GM23338 (cell line): ENCODE data around the gene TNFRSF11A.

Experiments used
- EZH2 ChIP-seq: fragments of 200-600 bp; sonication (generic); IDR thresholded peaks from one replicate; pipeline ENCODE4 v1.8.0; 2017; ENCODE audit warnings: antibody characterized with exemption, mild to moderate bottlenecking, low read depth; ENCODE audit not compliant: unreplicated experiment
- JUNB ChIP-seq: IDR thresholded peaks from one replicate; pipeline ENCODE4 v1.6.1; 2016; ENCODE audit warnings: antibody characterized with exemption; ENCODE audit not compliant: unreplicated experiment
- POLR2AphosphoS5 ChIP-seq: IDR thresholded peaks from 2 replicates; pipeline ENCODE4 v1.6.1; 2016; ENCODE audit warnings: antibody characterized with exemption, low read depth
- REST ChIP-seq: IDR thresholded peaks from one replicate; pipeline ENCODE4 v1.6.1; 2018; ENCODE audit warnings: antibody characterized with exemption; ENCODE audit not compliant: unreplicated experiment
- TF ChIP-seq, protein P1 (sequence below), 2 experiments: fragments of 200-600 bp in 1 of 2; sonication (generic) in 1 of 2; conservative IDR thresholded peaks; 2 replicates each; pipeline versions ENCODE4 v1.5.1 to v1.6.1; 2016 to 2017; ENCODE audit warnings: antibody characterized with exemption in 2 of 2, low read depth in 2 of 2, mild to moderate bottlenecking in 2 of 2, moderate library complexity in 1 of 2

DNA sequence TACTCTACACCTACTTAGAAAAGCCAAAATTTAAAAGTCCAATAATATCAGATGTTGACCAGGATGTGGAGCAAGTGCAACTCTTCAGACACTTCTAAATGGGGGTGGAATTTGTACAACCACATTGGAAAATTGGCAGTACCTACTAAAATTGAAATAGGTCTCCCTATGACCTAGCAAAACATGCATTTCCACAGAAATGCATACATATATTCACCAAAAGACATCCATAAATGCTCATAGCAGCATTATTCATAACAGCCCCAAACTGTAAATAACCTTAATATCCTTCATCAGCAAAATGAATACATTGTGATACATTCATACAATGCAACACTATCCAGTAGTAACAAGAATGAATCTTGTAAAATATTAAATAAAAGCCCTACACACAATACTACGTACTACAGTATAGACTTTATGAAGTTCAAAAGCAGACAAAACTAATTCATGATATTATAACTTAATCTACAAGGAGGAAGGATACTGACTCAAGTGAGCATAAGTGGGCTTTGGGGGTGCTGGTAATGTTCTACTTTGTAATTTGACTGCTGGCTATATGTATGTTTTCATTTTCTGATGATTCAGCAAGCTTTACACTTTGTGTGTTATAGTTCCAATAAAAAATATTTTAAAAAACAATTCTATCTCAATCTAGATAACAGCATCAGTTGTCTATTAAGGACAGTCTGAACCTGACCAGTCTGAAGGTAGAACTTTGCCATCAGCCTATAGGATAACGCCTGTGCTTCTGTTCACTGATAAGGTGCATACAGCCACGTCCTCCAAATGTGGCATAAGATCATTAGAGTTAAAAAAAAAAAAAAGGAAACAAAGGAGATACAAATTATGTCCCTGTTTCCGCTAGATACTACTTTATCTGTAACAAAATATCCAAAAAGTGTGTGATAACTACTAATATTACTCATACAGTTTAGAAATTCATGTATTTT, 6.6 kb upstream of the TNFRSF11A start:
- TF ChIP-seq REST (no peak), POLR2AphosphoS5 (no peak), EZH2 (no peak), JUNB (no peak)
- TF ChIP-seq, protein P1, sequence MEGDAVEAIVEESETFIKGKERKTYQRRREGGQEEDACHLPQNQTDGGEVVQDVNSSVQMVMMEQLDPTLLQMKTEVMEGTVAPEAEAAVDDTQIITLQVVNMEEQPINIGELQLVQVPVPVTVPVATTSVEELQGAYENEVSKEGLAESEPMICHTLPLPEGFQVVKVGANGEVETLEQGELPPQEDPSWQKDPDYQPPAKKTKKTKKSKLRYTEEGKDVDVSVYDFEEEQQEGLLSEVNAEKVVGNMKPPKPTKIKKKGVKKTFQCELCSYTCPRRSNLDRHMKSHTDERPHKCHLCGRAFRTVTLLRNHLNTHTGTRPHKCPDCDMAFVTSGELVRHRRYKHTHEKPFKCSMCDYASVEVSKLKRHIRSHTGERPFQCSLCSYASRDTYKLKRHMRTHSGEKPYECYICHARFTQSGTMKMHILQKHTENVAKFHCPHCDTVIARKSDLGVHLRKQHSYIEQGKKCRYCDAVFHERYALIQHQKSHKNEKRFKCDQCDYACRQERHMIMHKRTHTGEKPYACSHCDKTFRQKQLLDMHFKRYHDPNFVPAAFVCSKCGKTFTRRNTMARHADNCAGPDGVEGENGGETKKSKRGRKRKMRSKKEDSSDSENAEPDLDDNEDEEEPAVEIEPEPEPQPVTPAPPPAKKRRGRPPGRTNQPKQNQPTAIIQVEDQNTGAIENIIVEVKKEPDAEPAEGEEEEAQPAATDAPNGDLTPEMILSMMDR (conservative IDR thresholded peaks at IDR 0.05; ENCODE audit: low read depth in 2 of 2), result no peak
